Loucy (cell line): Measurements from ENCODE around the gene SP2.

Experiments
- H2AFZ ChIP-seq: fragments of 200-600 bp; sonication (generic); 2 replicates; pipeline ENCODE4 v1.6.0; 2016; ENCODE audit warnings: antibody characterized with exemption, mild to moderate bottlenecking, low read length, moderate library complexity
- H3F3A ChIP-seq: fragments of 200-600 bp; 2 replicates; pipeline ENCODE4 v1.6.0; 2016; ENCODE audit warnings: antibody characterized with exemption, low read depth, mild to moderate bottlenecking
- H3K27me3 ChIP-seq: fragments of 200-600 bp; sonication (generic); 2 replicates; pipeline ENCODE4 v1.6.1; 2014; ENCODE audit warnings: low read length, mild to moderate bottlenecking; ENCODE audit not compliant: insufficient read depth, poor library complexity, severe bottlenecking
- H3K36me3 ChIP-seq: fragments of 200-600 bp; sonication (generic); 2 replicates; pipeline ENCODE4 v1.6.1; 2016; ENCODE audit warnings: low read length; ENCODE audit not compliant: insufficient read depth
- H3K4me1 ChIP-seq: fragments of 200-600 bp; sonication (generic); 2 replicates; pipeline ENCODE4 v1.5.1; 2014; ENCODE audit warnings: low read length, mild to moderate bottlenecking; ENCODE audit not compliant: insufficient read depth, poor library complexity, severe bottlenecking
- H3K4me2 ChIP-seq: fragments of 200-600 bp; sonication (generic); 2 replicates; pipeline ENCODE4 v1.6.0; 2014; ENCODE audit warnings: antibody characterized with exemption, low read length, low read depth, mild to moderate bottlenecking; ENCODE audit not compliant: poor library complexity, severe bottlenecking
- H3K4me3 ChIP-seq: fragments of 200-600 bp; sonication (generic); 2 replicates; pipeline ENCODE4 v1.5.1; 2014; ENCODE audit warnings: low read length, mild to moderate bottlenecking, mixed read lengths; ENCODE audit not compliant: poor library complexity, severe bottlenecking
- H3K79me2 ChIP-seq: fragments of 200-600 bp; sonication (generic); 2 replicates; pipeline ENCODE4 v1.6.1; 2014; ENCODE audit warnings: low read length; ENCODE audit not compliant: insufficient read depth
- H3K9ac ChIP-seq: fragments of 200-600 bp; sonication (generic); 2 replicates; pipeline ENCODE4 v1.6.0; 2014; ENCODE audit warnings: mild to moderate bottlenecking, low read depth, low read length, moderate library complexity; ENCODE audit not compliant: poor library complexity, severe bottlenecking
- H3K9me2 ChIP-seq: fragments of 200-600 bp; sonication (generic); replicated peaks from 2 replicates; pipeline ENCODE4 v1.6.1; 2016; ENCODE audit warnings: low read depth, low read length, mixed read lengths
- H3K9me3 ChIP-seq: fragments of 200-600 bp; sonication (generic); 2 replicates; pipeline ENCODE4 v1.6.1; 2014; ENCODE audit warnings: mild to moderate bottlenecking, antibody characterized with exemption, low read length, low read depth; ENCODE audit not compliant: insufficient read depth
- H4K20me1 ChIP-seq: fragments of 200-600 bp; sonication (generic); 2 replicates; pipeline ENCODE4 v1.6.0; 2014; ENCODE audit warnings: antibody characterized with exemption, low read length, mild to moderate bottlenecking; ENCODE audit not compliant: insufficient read depth, poor library complexity, severe bottlenecking
- EZH2phosphoT487 ChIP-seq: fragments of 200-600 bp; IDR thresholded peaks from 2 replicates; pipeline ENCODE4 v1.6.1; 2018; ENCODE audit warnings: antibody characterized with exemption, mild to moderate bottlenecking, moderate library complexity, borderline replicate concordance
- TF ChIP-seq, protein P1 (sequence below): fragments of 200-600 bp; sonication (generic); conservative IDR thresholded peaks from 2 replicates; pipeline ENCODE4 v1.5.1; 2014; ENCODE audit warnings: mild to moderate bottlenecking, antibody characterized with exemption, low read length

Gene SP2

DNA sequence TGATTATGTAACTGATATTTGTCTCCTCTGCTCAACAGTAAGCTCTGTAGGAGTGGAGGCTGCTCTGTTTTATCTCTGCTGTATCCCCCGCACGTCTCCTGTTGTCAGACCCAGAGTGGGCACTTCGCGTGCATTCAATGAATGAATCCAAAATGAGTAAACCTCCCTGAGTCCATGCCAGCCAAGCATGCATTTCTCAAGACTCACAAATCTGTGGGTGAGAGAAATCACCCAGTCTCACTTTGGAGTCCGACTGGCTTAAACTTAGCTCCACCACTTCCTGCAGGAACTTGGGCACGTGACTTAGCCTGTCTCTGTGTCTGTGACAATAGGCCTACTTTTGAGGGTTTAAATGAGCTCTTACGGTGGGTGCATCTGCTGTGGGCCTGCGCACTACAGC lies 49.0 kb downstream of the SP2 start:
- Histone ChIP-seq H4K20me1 (no peaks in the 10 kb centered on the region), H3F3A (no peaks in the 10 kb centered on the region), H3K79me2 (peaks cover 12% of the 10 kb centered on the region), H3K4me2 (peak overlapping the region; percentile 2), H3K9me3 (no peaks in the 10 kb centered on the region), H3K9ac (no peak overlapping the region), H3K27me3 (no peaks in the 10 kb centered on the region), H3K9me2 (no peaks in the 10 kb centered on the region), H2AFZ (no peak overlapping the region), H3K4me1 (peaks cover 29% of the 10 kb centered on the region), H3K4me3 (no peak overlapping the region), H3K36me3 (no peaks in the 10 kb centered on the region)
- TF ChIP-seq, protein P1, sequence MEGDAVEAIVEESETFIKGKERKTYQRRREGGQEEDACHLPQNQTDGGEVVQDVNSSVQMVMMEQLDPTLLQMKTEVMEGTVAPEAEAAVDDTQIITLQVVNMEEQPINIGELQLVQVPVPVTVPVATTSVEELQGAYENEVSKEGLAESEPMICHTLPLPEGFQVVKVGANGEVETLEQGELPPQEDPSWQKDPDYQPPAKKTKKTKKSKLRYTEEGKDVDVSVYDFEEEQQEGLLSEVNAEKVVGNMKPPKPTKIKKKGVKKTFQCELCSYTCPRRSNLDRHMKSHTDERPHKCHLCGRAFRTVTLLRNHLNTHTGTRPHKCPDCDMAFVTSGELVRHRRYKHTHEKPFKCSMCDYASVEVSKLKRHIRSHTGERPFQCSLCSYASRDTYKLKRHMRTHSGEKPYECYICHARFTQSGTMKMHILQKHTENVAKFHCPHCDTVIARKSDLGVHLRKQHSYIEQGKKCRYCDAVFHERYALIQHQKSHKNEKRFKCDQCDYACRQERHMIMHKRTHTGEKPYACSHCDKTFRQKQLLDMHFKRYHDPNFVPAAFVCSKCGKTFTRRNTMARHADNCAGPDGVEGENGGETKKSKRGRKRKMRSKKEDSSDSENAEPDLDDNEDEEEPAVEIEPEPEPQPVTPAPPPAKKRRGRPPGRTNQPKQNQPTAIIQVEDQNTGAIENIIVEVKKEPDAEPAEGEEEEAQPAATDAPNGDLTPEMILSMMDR = no peak
- TF ChIP-seq EZH2phosphoT487 = no peak

DNA sequence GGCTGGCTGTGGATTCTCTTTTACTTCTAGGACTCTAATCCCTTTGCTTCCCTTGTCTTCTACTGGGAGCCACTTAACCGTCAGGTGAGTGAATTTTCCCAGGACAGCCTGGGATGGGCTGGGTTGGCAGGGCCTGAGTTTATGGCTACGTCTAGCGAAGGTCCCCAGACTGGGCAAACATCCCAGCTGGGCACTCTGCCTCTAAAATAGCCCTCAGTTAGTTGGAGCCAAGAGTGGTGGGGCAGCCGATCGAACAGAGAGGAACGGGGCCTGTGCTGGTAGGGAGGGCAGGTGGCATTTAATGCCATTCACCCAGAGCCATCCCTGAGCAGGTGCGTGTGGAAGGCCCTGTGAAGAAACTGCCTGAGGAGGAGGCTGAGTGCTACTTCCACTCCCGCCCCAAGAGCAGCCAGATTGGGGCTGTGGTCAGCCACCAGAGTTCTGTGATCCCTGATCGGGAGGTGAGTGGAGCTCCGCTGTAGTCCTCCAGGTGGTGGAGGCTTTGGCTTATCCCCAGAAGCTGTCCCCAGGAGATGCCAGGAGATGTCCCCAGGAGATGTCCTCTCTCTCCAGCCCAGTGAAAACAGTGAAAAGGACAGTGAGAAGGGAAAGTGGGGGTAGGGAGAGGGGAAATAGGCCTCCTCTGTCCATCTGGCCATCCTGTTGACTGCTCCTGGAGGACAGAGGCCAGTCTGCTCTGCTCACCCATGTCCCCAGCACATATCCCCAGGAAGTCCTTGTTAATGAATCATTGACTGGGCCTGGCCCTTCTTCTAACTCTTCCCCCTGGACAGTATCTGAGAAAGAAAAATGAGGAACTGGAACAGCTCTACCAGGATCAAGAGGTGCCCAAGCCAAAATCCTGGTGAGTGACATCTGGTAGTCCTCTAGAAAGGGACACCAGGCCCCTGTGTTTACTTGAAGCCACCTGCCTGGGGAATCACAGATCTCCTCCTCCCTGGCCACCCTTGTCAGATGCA lies 49.8 kb downstream of the SP2 start:
- Histone ChIP-seq H3K4me3 (no peak overlapping the region), H3K9ac (no peak overlapping the region), H2AFZ (no peak overlapping the region), H3K9me2 (no peaks in the 10 kb centered on the region), H3K79me2 (peaks cover 12% of the 10 kb centered on the region), H3K9me3 (no peaks in the 10 kb centered on the region), H4K20me1 (no peaks in the 10 kb centered on the region), H3F3A (no peaks in the 10 kb centered on the region), H3K4me1 (peaks cover 26% of the 10 kb centered on the region), H3K36me3 (no peaks in the 10 kb centered on the region), H3K27me3 (no peaks in the 10 kb centered on the region), H3K4me2 (no peak overlapping the region)
- TF ChIP-seq, protein P1 = no peak
- TF ChIP-seq EZH2phosphoT487 = no peak

DNA sequence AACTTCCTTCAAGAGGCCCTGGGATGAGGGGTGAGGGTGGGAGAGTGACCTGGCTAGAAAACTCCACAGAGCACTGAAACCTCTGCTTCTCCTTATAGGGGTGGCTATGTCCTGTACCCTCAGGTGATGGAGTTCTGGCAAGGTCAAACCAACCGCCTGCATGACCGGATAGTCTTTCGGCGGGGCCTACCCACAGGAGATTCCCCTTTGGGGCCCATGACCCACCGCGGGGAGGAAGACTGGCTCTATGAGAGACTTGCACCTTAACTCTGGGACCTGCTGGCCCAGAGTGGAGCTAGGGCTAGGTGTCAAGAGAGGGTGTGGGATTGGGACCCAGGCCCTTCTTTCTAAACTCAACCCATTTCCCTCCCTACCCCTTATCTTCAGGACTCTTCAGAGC lies 50.5 kb downstream of the SP2 start:
- peaks cover 11% of the 10 kb centered on the region for H3K79me2 ChIP-seq
- peaks cover 23% of the 10 kb centered on the region for H3K4me1 ChIP-seq
- no peaks in the 10 kb centered on the region for H3K9me3 ChIP-seq
- no peak overlapping the region for H3K4me2 ChIP-seq
- no peak overlapping the region for H3K9ac ChIP-seq
- no peak overlapping the region for H3K4me3 ChIP-seq
- no peaks in the 10 kb centered on the region for H3K36me3 ChIP-seq
- no peaks in the 10 kb centered on the region for H3F3A ChIP-seq
- TF ChIP-seq EZH2phosphoT487 = no peak
- TF ChIP-seq, protein P1 = no peak
- no peaks in the 10 kb centered on the region for H3K9me2 ChIP-seq
- no peaks in the 10 kb centered on the region for H3K27me3 ChIP-seq
- H2AFZ ChIP-seq = no peak overlapping the region
- no peaks in the 10 kb centered on the region for H4K20me1 ChIP-seq
